Activated CD4-positive, alpha-beta T cell treated with anti-CD3 and anti-CD28 coated beads, Interleukin-2, amount 10 ng/mL, durations not matched to agents 24 days and 14 days (primary cell): ENCODE data around the gene DPP10. TPM values are rescaled to one million over a fixed set of nuclear protein-coding genes. Genes with fewer than 3 reads are reported as not detected.

ENCODE experiments used
- DNase-seq: peaks from one replicate; pipeline ENCODE4 v3.0.0; 2022
- H3K27ac Mint-ChIP-seq: one replicate; pipeline ENCODE4 v1.8.0; 2022; ENCODE audit warnings: mild to moderate bottlenecking, mixed read lengths
- H3K27me3 Mint-ChIP-seq: one replicate; pipeline ENCODE4 v1.8.0; 2022; ENCODE audit warnings: mixed read lengths
- H3K36me3 Mint-ChIP-seq: one replicate; pipeline ENCODE4 v1.8.0; 2022; ENCODE audit warnings: low read depth, mild to moderate bottlenecking, mixed read lengths
- H3K4me1 Mint-ChIP-seq: one replicate; pipeline ENCODE4 v1.8.0; 2021; ENCODE audit warnings: mixed read lengths
- H3K4me3 Mint-ChIP-seq: one replicate; pipeline ENCODE4 v1.8.0; 2022; ENCODE audit warnings: mild to moderate bottlenecking, moderate library complexity, mixed read lengths
- H3K9me3 Mint-ChIP-seq: one replicate; pipeline ENCODE4 v1.8.0; 2021; ENCODE audit warnings: mixed read lengths
- intact Hi-C: fragments of 100-400 bp; cut with micrococcal nuclease; formaldehyde crosslinking; loops from one replicate; pipeline ENCODE4 v1.15.1; 2023
- total RNA-seq: library from RNA; stranded (reverse); gene quantifications from 2 replicates; pipeline ENCODE4 v1.2.3, GENCODE V29; 2022

The DPP10 gene
- total RNA-seq, 1 donor from 2014 or later: not detected

- Mint-ChIP-seq H3K27me3 (no peaks in the 10 kb centered on the region), H3K4me3 (no peak overlapping the region), H3K4me1 (no peaks in the 10 kb centered on the region), H3K36me3 (no peaks in the 10 kb centered on the region), H3K9me3 (no peaks in the 10 kb centered on the region), H3K27ac (no peak overlapping the region)
- intact Hi-C loops: no loop called here
- DNase-seq: no peak
Measured at GRCh38 chr2:115746151-115746550, 1303.7 kb downstream of the DPP10 start.

GRCh38 chr2:115757286-115757685, 1314.8 kb downstream of the DPP10 start:
- no peaks in the 10 kb centered on the region for H3K27me3 Mint-ChIP-seq
- H3K36me3 Mint-ChIP-seq: no peaks in the 10 kb centered on the region
- intact Hi-C loops: no loop called here
- no peak for DNase-seq
- peaks cover 4% of the 10 kb centered on the region for H3K9me3 Mint-ChIP-seq
- no peak overlapping the region for H3K4me3 Mint-ChIP-seq
- no peaks in the 10 kb centered on the region for H3K4me1 Mint-ChIP-seq
- H3K27ac Mint-ChIP-seq: no peak overlapping the region

- intact Hi-C loops: no loop called here
- DNase-seq: no peak
- Mint-ChIP-seq H3K27ac (no peak overlapping the region), H3K27me3 (no peaks in the 10 kb centered on the region), H3K9me3 (peaks cover 6% of the 10 kb centered on the region), H3K36me3 (no peaks in the 10 kb centered on the region), H3K4me3 (no peak overlapping the region), H3K4me1 (no peaks in the 10 kb centered on the region)
Measured at GRCh38 chr2:115763601-115764000, 1321.2 kb downstream of the DPP10 start.

DNA sequence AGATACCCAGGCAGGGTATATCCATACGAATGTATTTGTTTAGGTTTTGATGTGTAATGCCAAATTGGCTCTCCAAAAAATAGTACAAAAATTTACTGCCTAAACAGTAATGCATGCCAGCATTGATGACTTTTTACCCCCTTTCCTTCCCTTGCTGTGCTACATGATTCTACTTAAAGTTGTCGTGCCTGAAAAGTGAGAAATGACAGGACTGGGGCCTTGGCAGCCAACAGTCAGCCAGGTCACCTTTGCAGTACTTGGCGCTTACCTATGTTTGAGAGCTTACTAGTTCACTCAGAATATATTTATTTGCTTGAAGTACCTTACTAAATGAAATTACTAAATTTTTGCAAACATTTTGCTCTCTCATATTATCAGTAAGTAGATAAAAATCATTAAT, 1329.1 kb downstream of the DPP10 start:
- Mint-ChIP-seq H3K36me3 (no peaks in the 10 kb centered on the region), H3K4me1 (no peaks in the 10 kb centered on the region), H3K9me3 (peaks cover 5% of the 10 kb centered on the region), H3K27me3 (no peaks in the 10 kb centered on the region), H3K4me3 (no peak overlapping the region), H3K27ac (no peak overlapping the region)
- intact Hi-C loops: no loop called here
- no peak for DNase-seq

- no peak overlapping the region for H3K4me3 Mint-ChIP-seq
- DNase-seq: no peak
- no peaks in the 10 kb centered on the region for H3K27me3 Mint-ChIP-seq
- H3K36me3 Mint-ChIP-seq: no peaks in the 10 kb centered on the region
- no peaks in the 10 kb centered on the region for H3K9me3 Mint-ChIP-seq
- intact Hi-C loops: no loop called here
- H3K27ac Mint-ChIP-seq: no peak overlapping the region
- H3K4me1 Mint-ChIP-seq: no peaks in the 10 kb centered on the region
Measured at GRCh38 chr2:115774361-115774760, 1331.9 kb downstream of the DPP10 start.

DNA sequence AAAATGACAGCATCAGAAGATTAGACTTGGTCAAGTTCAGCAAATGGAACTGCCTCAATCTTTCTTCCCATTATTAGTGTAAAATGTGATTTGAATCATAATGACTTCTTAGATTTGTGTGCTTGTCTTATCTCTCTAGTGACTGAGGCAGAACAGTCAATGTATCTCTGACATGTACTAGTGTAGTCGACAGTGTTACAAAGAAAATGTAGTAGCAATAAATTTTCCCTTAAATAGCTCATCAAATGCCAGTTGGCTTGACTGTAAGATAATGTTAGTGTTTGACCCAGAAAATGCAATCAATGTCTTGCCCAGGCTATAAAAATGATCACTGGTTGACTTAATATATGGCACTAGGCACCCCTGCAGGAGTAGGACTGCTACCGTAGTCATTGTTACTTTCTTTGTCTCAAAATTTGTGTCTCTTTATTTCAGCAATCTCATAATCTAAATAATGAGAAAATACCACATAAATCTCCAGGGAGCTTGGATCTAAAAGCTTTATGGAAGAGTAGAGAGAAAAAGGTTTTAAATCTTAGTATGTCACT, 1336.7 kb downstream of the DPP10 start:
- DNase-seq: no peak
- Mint-ChIP-seq H3K4me1 (no peaks in the 10 kb centered on the region), H3K4me3 (no peak overlapping the region), H3K36me3 (no peaks in the 10 kb centered on the region), H3K9me3 (peaks cover 4% of the 10 kb centered on the region), H3K27me3 (no peaks in the 10 kb centered on the region), H3K27ac (no peak overlapping the region)
- intact Hi-C loops: no loop called here

- no peaks in the 10 kb centered on the region for H3K4me1 Mint-ChIP-seq
- H3K36me3 Mint-ChIP-seq: no peaks in the 10 kb centered on the region
- no peaks in the 10 kb centered on the region for H3K27me3 Mint-ChIP-seq
- no peak for DNase-seq
- no peak overlapping the region for H3K4me3 Mint-ChIP-seq
- intact Hi-C loops: no loop called here
- H3K9me3 Mint-ChIP-seq: peaks cover 4% of the 10 kb centered on the region
- no peak overlapping the region for H3K27ac Mint-ChIP-seq
Measured at GRCh38 chr2:115782286-115782685, 1339.8 kb downstream of the DPP10 start.

DNA sequence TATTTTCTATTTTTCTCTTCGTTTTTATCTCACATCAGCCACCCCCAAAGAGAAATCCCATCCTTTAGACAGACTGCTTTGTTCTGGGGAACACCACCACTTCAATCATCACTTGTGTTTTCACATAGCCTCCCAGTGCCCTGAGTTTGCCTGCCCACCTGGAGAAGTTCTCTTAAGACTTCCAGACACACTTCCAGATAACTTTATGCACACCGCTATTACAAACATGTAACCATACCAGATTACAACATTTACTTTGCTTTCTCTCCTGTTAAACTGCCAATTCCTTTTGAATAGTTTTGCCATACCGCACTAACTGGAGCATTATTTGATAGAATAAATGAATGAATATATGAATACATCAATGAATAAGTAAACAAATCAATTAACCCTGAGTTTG, 1353.6 kb downstream of the DPP10 start:
- H3K4me1 Mint-ChIP-seq: no peaks in the 10 kb centered on the region
- peaks cover 3% of the 10 kb centered on the region for H3K9me3 Mint-ChIP-seq
- H3K27ac Mint-ChIP-seq: no peak overlapping the region
- no peaks in the 10 kb centered on the region for H3K36me3 Mint-ChIP-seq
- H3K27me3 Mint-ChIP-seq: no peaks in the 10 kb centered on the region
- DNase-seq: no peak
- intact Hi-C loops: no loop called here
- H3K4me3 Mint-ChIP-seq: no peak overlapping the region

- Mint-ChIP-seq H3K9me3 (peaks cover 16% of the 10 kb centered on the region), H3K4me3 (no peak overlapping the region), H3K4me1 (no peaks in the 10 kb centered on the region), H3K27me3 (no peaks in the 10 kb centered on the region), H3K27ac (no peak overlapping the region), H3K36me3 (no peaks in the 10 kb centered on the region)
- intact Hi-C loops: no loop called here
- no peak for DNase-seq
Measured at GRCh38 chr2:115807276-115807675, 1364.8 kb downstream of the DPP10 start.

- intact Hi-C loops: no loop called here
- Mint-ChIP-seq H3K9me3 (no peaks in the 10 kb centered on the region), H3K36me3 (no peaks in the 10 kb centered on the region), H3K4me1 (no peaks in the 10 kb centered on the region), H3K4me3 (no peak overlapping the region), H3K27ac (no peak overlapping the region), H3K27me3 (no peaks in the 10 kb centered on the region)
- no peak for DNase-seq
Measured at GRCh38 chr2:115825912-115826311, 1383.5 kb downstream of the DPP10 start.

GRCh38 chr2:115833196-115833595, 1390.8 kb downstream of the DPP10 start:
- no peak overlapping the region for H3K27ac Mint-ChIP-seq
- DNase-seq: no peak
- intact Hi-C loops: no loop called here
- H3K4me1 Mint-ChIP-seq: no peaks in the 10 kb centered on the region
- H3K36me3 Mint-ChIP-seq: no peaks in the 10 kb centered on the region
- no peak overlapping the region for H3K4me3 Mint-ChIP-seq
- H3K9me3 Mint-ChIP-seq: peaks cover 4% of the 10 kb centered on the region
- H3K27me3 Mint-ChIP-seq: no peaks in the 10 kb centered on the region

DNA sequence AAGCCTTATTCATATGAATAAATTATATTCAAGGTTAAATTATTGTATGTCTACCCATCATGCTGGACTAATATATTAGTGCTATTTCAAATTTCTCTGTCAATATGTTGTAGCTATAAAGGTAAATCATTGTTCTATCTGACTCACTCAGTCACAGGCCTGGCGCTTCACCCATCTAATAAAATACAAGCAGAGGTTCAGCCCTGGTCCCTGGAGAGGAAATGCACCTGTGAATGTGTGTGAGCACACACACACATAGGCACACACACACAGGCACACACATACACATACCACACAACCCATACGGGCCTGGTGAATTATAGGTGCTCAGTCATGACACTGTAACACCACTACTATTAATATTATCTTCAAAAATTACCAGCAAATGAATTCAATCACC, 1396.1 kb downstream of the DPP10 start:
- H3K4me1 Mint-ChIP-seq: no peaks in the 10 kb centered on the region
- peaks cover 4% of the 10 kb centered on the region for H3K9me3 Mint-ChIP-seq
- H3K27ac Mint-ChIP-seq: no peak overlapping the region
- no peak overlapping the region for H3K4me3 Mint-ChIP-seq
- H3K27me3 Mint-ChIP-seq: no peaks in the 10 kb centered on the region
- H3K36me3 Mint-ChIP-seq: no peaks in the 10 kb centered on the region
- intact Hi-C loops: no loop called here
- no peak for DNase-seq

DNA sequence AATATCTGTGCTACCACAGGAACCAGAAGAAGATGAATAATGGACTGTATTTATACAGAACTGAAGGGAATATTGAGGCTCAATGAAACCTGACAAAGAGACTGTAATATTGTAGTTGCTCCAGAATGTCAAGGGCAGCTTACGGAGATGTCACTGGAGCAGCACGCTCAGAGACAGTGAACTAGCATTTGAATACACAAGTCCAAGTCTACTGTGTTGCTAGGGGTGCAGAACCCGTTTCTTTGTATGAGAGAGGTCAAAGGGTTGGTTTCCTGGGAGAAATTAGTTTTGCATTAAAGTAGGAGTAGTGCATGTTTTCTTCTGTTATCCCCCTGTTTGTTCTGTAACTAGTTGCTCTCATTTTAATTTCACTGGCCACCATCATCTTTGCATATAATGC, 1399.9 kb downstream of the DPP10 start:
- no peaks in the 10 kb centered on the region for H3K4me1 Mint-ChIP-seq
- H3K27ac Mint-ChIP-seq: no peak overlapping the region
- H3K27me3 Mint-ChIP-seq: no peaks in the 10 kb centered on the region
- intact Hi-C loops: no loop called here
- DNase-seq: no peak
- no peak overlapping the region for H3K4me3 Mint-ChIP-seq
- H3K36me3 Mint-ChIP-seq: no peaks in the 10 kb centered on the region
- H3K9me3 Mint-ChIP-seq: no peaks in the 10 kb centered on the region

DNA sequence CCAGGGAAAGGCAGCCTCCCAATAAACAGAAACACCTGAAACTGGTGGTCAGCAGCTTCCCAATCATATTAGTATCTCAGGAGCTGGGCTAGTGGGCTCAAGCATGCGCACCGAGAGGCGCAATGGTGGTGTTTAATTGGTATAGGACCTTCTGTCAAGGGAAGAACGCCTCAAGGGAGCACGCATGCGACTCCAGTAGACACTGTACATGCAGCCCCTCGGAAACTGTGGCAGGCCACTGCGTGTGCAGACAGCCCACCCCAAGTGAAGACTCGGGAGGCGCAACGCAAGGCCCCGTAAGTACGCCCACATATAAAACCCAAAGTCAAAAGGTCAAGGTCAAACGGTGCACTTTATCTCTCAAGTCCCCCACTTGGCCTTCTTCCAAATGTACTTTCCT, 1405.8 kb downstream of the DPP10 start:
- H3K4me3 Mint-ChIP-seq: no peak overlapping the region
- no peaks in the 10 kb centered on the region for H3K27me3 Mint-ChIP-seq
- no peaks in the 10 kb centered on the region for H3K4me1 Mint-ChIP-seq
- no peak for DNase-seq
- no peaks in the 10 kb centered on the region for H3K36me3 Mint-ChIP-seq
- intact Hi-C loops: no loop called here
- H3K27ac Mint-ChIP-seq: no peak overlapping the region
- peaks cover 6% of the 10 kb centered on the region for H3K9me3 Mint-ChIP-seq

DNA sequence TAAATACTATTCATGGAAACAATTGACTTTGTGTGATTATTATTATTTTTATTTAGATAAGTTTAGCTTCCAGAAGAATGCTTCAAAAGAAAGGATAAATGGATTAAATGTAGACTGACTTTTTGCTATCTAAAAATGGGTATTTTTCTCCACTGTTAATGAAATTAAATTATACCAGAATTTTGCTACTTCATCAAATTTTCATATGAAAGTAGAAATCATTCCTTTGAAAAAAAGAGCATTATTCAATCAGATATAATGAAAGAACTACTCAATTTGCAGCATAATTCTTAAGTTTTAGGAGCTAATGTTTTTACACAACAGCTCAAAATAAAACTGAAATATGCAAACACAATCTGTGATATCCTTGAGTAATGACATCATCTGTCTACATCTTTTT, 1424.6 kb downstream of the DPP10 start:
- Mint-ChIP-seq H3K9me3 (peaks cover 7% of the 10 kb centered on the region), H3K4me1 (no peaks in the 10 kb centered on the region), H3K27me3 (no peaks in the 10 kb centered on the region), H3K27ac (no peak overlapping the region), H3K36me3 (no peaks in the 10 kb centered on the region), H3K4me3 (no peak overlapping the region)
- intact Hi-C loops: no loop called here
- no peak for DNase-seq
